PC-3 (cell line): ENCODE measurements around the gene BZW2. TPM values are rescaled to one million over a fixed set of nuclear protein-coding genes. Genes with fewer than 3 reads are reported as not detected.
A peak's percentile ranks its signal among the peaks of the same experiment; 100 is the strongest.

Source experiments
- ATAC-seq: fragments of 200-7000 bp; cut with Tn5 transposase; 2 replicates; pipeline ENCODE4 v1.9.1; 2020; ENCODE audit warnings: mild to moderate bottlenecking, moderate library complexity
- Bru-seq: library from RNA; stranded (reverse); fragments of 400-500 nt; gene quantifications from one replicate; lab custom pipeline; 2021; lab: Mats Ljungman, UMichigan
- BruChase-seq, 2 experiments: library from RNA; stranded (reverse); fragments of 400-500 nt; gene quantifications; one replicate each; lab custom pipeline; 2021; lab: Mats Ljungman, UMichigan
- BruUV-seq: library from RNA; stranded (reverse); fragments of 400-500 nt; replicated peaks from 2 replicates; lab custom pipeline; 2021; lab: Mats Ljungman, UMichigan
- CTCF ChIA-PET: fragments of 300-600 bp; sonication (Branson Sonifier 250); formaldehyde crosslinking; loops from one replicate; lab custom pipeline; 2022; ENCODE audit warnings: antibody characterized with exemption; lab: Charles Lee
- POLR2A ChIA-PET: fragments of 300-600 bp; sonication (Branson Sonifier 250); formaldehyde crosslinking; loops from one replicate; lab custom pipeline; 2022; ENCODE audit warnings: antibody characterized with exemption; ENCODE audit not compliant: unreplicated experiment; lab: Charles Lee
- DNase-seq: peaks from one replicate; pipeline ENCODE4 v3.0.0-alpha.2; 2015
- H2AFZ ChIP-seq: fragments of 300-600 bp; sonication (generic); 2 replicates; pipeline ENCODE4 v1.6.0; 2016; ENCODE audit warnings: antibody characterized with exemption, low read length
- H3F3A ChIP-seq: fragments of 300-600 bp; sonication (generic); one replicate; pipeline ENCODE4 v1.6.0; 2017; ENCODE audit warnings: antibody characterized with exemption, low read length, control low read depth, mild to moderate bottlenecking; ENCODE audit not compliant: unreplicated experiment
- H3K27ac ChIP-seq: fragments of 300-600 bp; sonication (generic); 2 replicates; pipeline ENCODE4 v1.5.1; 2016; ENCODE audit warnings: mild to moderate bottlenecking, low read length
- H3K27me3 ChIP-seq: fragments of 300-600 bp; sonication (generic); 2 replicates; pipeline ENCODE4 v1.6.1; 2016; ENCODE audit warnings: low read length, mixed read lengths
- H3K36me3 ChIP-seq: fragments of 300-600 bp; sonication (generic); 2 replicates; pipeline ENCODE4 v1.6.1; 2016; ENCODE audit warnings: low read depth, mixed run types, low read length, mixed read lengths
- H3K4me1 ChIP-seq: fragments of 300-600 bp; sonication (generic); 2 replicates; pipeline ENCODE4 v1.5.1; 2016; ENCODE audit warnings: low read length; ENCODE audit not compliant: insufficient read depth
- H3K4me2 ChIP-seq: fragments of 300-600 bp; sonication (generic); 2 replicates; pipeline ENCODE4 v1.6.0; 2016; ENCODE audit warnings: low read length
- H3K4me3 ChIP-seq: fragments of 300-600 bp; sonication (generic); 2 replicates; pipeline ENCODE4 v1.5.1; 2016; ENCODE audit warnings: mild to moderate bottlenecking, low read length, mixed read lengths
- H3K79me2 ChIP-seq: fragments of 300-600 bp; sonication (generic); 2 replicates; pipeline ENCODE4 v1.6.1; 2017; ENCODE audit warnings: low read length, mixed read lengths
- H3K9ac ChIP-seq: fragments of 300-600 bp; sonication (generic); 2 replicates; pipeline ENCODE4 v1.6.0; 2016; ENCODE audit warnings: mild to moderate bottlenecking, low read length
- H3K9me2 ChIP-seq: fragments of 300-600 bp; sonication (generic); replicated peaks from 2 replicates; pipeline ENCODE4 v1.6.1; 2016; ENCODE audit warnings: mixed run types, low read length, mixed read lengths
- H3K9me3 ChIP-seq: fragments of 300-600 bp; sonication (generic); 2 replicates; pipeline ENCODE4 v1.6.1; 2016; ENCODE audit warnings: low read length, mixed read lengths
- H4K20me1 ChIP-seq: fragments of 300-600 bp; sonication (generic); 2 replicates; pipeline ENCODE4 v1.6.1; 2016; ENCODE audit warnings: low read length, mixed read lengths
- EZH2 ChIP-seq: fragments of 300-600 bp; sonication (generic); IDR thresholded peaks from one replicate; pipeline ENCODE4 v1.6.1; 2017; ENCODE audit warnings: antibody characterized with exemption, mild to moderate bottlenecking, low read length; ENCODE audit not compliant: unreplicated experiment
- EZH2phosphoT487 ChIP-seq: fragments of 300-600 bp; sonication (generic); IDR thresholded peaks from 2 replicates; pipeline ENCODE4 v1.6.1; 2018; ENCODE audit warnings: mild to moderate bottlenecking, antibody characterized with exemption, low read length, borderline replicate concordance
- intact Hi-C: fragments of 100-400 bp; cut with micrococcal nuclease; formaldehyde crosslinking; loops from 2 replicates; pipeline ENCODE4 v1.9.0; 2023
- long read RNA-seq: library from polyadenylated mRNA; unstranded; transcript quantifications from one replicate; pipeline ENCODE4 v2.0.0, GENCODE V29; 2021; ENCODE audit not compliant: unreplicated experiment
- total RNA-seq: library from RNA; depleted of rRNA; stranded (reverse); fragments of >200 nt; gene quantifications from 2 replicates; pipeline ENCODE4 v1.2.3, GENCODE V29; 2014; rRNA removed
- TF ChIP-seq, protein P1 (sequence below): fragments of 300-600 bp; sonication (generic); conservative IDR thresholded peaks from 2 replicates; pipeline ENCODE4 v1.5.1; 2017; ENCODE audit warnings: antibody characterized with exemption, low read depth, mild to moderate bottlenecking, low read length

Gene BZW2
- 86.1 and 94.1 TPM in 2 replicates for total RNA-seq
- Bru-seq, nascent RNA = percentile 92 among the genes with signal in this experiment
- percentile 79 among the genes with signal in this experiment for BruChase-seq, experiment 1, labeled RNA remaining after a 6-hour chase
- BruChase-seq, experiment 2, labeled RNA remaining after a 2-hour chase = percentile 85 among the genes with signal in this experiment
- long read RNA-seq, transcript BZW2-201 (12 exons, 1,860 nt) = major isoform, 57 of 114 reads
- long read RNA-seq, transcript BZW2-207 (12 exons, 1,862 nt) = minor isoform, 24 of 114 reads
- long read RNA-seq, partial matches to known transcripts = 23 of 114 reads
- long read RNA-seq, other reads (novel, unspliced or antisense) = 7 of 114 reads

DNA sequence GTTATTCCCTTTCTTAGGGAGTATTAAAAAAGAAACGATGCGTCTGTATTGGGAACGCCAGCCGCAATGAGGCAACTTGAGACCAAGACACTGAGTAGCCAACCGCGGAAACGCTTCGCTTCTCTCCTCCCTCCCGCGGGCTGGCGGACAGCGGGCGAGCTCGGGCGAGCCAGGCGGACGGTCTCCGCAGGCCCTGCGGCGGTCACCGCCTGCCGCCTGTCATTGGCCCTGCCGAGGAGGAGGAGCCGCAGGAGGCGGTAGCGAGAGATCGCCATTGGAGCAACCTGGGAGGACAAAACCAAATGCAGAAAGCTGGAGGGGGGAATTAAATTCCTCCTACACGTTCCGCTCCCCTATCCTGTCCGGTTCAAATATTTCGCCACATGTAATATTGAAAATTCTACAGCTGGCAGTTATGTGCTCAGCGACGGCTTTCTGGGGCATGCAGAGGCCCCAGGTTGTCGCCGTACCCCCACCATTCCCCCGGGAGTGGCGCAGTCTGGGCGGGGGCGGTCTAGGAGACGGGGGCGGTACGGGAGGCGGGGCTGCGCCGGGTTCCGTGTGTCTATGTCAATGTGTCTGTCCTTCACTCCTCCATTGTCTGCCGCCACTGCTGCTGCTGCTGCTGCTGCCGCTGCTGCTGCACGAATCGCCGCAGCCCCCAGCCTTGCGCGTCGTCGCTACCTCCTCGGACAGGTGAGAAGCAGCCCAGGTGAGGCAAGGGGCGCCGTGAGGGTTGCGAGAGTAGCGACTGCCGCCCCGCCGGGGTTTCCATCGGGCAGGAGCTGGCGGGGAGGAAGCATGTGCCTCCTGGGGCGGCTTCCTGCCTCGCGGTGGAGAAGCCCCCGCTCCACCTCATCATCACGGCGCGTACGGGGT is at the start of gene BZW2, which contains the start of gene ANKMY2:
TSS of gene BZW2 (plus strand) at position 589 of the 879 bp plus-strand sequence. CDS start 19,263 bp downstream, outside the sequence.
TSS of gene ANKMY2 (minus strand) at position 162 of the 879 bp plus-strand sequence. CDS start 181 bp downstream, outside the sequence.
- POLR2A ChIA-PET = interaction anchor here (0.6 to 0.7 kb wide), 2 partner anchors 22 to 45 kb away, joined by 3 to 4 read pairs; no protein-coding TSS in a partner anchor
- no TSS peak for BruUV-seq
- peak; percentile 74 for ATAC-seq
- peaks cover 38% of the 10 kb centered on the region for H3K4me1 ChIP-seq
- H3K27ac ChIP-seq = peak within 1 kb of the TSS; percentile 50
- no peaks in the 10 kb centered on the region for H3K27me3 ChIP-seq
- no peaks in the 10 kb centered on the region for H3K9me2 ChIP-seq
- TF ChIP-seq, protein P1, sequence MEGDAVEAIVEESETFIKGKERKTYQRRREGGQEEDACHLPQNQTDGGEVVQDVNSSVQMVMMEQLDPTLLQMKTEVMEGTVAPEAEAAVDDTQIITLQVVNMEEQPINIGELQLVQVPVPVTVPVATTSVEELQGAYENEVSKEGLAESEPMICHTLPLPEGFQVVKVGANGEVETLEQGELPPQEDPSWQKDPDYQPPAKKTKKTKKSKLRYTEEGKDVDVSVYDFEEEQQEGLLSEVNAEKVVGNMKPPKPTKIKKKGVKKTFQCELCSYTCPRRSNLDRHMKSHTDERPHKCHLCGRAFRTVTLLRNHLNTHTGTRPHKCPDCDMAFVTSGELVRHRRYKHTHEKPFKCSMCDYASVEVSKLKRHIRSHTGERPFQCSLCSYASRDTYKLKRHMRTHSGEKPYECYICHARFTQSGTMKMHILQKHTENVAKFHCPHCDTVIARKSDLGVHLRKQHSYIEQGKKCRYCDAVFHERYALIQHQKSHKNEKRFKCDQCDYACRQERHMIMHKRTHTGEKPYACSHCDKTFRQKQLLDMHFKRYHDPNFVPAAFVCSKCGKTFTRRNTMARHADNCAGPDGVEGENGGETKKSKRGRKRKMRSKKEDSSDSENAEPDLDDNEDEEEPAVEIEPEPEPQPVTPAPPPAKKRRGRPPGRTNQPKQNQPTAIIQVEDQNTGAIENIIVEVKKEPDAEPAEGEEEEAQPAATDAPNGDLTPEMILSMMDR = no peak
- no peak for TF ChIP-seq EZH2
- TF ChIP-seq EZH2phosphoT487 = no peak
- peak within 1 kb of the TSS; percentile 91 for H2AFZ ChIP-seq
- peak within 1 kb of the TSS; percentile 92 for H3K4me2 ChIP-seq
- peaks cover 43% of the 10 kb centered on the region for H4K20me1 ChIP-seq
- H3F3A ChIP-seq = peaks cover 4% of the 10 kb centered on the region
- CTCF ChIA-PET = no interaction called here
- peak within 1 kb of the TSS; percentile 85 for H3K9ac ChIP-seq
- peaks cover 69% of the 10 kb centered on the region for H3K79me2 ChIP-seq
- no peaks in the 10 kb centered on the region for H3K9me3 ChIP-seq
- no peaks in the 10 kb centered on the region for H3K36me3 ChIP-seq
- intact Hi-C loops = loop anchor here (1.0 to 5.0 kb wide), 3 partner anchors 107 to 271 kb away; partner anchors contain the start of gene TSPAN13
- peak within 1 kb of the TSS; percentile 95 for H3K4me3 ChIP-seq
- peak; percentile 96 for DNase-seq

DNA sequence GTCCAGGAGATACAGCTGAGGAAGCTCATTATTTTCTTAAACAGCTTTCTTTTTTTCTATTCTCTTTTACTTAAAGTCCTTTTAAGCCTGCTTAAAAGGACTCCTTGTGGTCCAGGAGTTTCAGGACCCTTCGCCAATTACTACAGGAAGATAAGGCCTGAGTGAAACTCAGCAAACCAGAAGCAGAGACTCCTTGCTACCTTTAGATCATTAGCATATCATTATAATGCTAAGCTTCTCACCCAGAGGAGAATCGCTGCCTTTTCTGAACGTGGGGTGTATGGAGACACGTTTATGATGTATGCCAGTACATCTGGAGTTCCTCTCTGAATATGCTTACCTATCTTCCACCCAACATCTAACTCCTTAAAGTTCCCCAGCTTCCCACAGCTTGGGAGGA is 48.0 kb upstream of the BZW2 start:
- H3K79me2 ChIP-seq = no peaks in the 10 kb centered on the region
- peaks cover 4% of the 10 kb centered on the region; the same call in 1 of the 2 replicates for H3K36me3 ChIP-seq
- intact Hi-C loops = no loop called here
- H3K4me2 ChIP-seq = no peak overlapping the region
- H3F3A ChIP-seq = no peaks in the 10 kb centered on the region
- ChIA-PET CTCF (no interaction called here), POLR2A (no interaction called here)
- no peaks in the 10 kb centered on the region for H3K9me2 ChIP-seq
- H3K9ac ChIP-seq = no peak overlapping the region
- no TSS peak for BruUV-seq
- H3K27ac ChIP-seq = no peak overlapping the region
- ATAC-seq (no peak), DNase-seq (no peak)
- H4K20me1 ChIP-seq = no peaks in the 10 kb centered on the region
- peaks cover 14% of the 10 kb centered on the region for H3K4me1 ChIP-seq
- H3K27me3 ChIP-seq = no peaks in the 10 kb centered on the region
- TF ChIP-seq EZH2phosphoT487 (no peak), EZH2 (no peak)
- TF ChIP-seq, protein P1 = no peak
- no peak overlapping the region for H3K4me3 ChIP-seq
- no peak overlapping the region for H2AFZ ChIP-seq
- H3K9me3 ChIP-seq = no peaks in the 10 kb centered on the region
